HG03520 (cell line): ENCODE measurements around the gene GSS.
"Not testable (repeated sequence)": the region's sequence is repeated elsewhere in the genome, so short reads cannot be mapped to it uniquely, and the experiment has no call there.

Experiments used
- ATAC-seq: cut with Tn5 transposase; IDR thresholded peaks from one replicate; pipeline ENCODE4 v1.9.1; 2021; ENCODE audit warnings: mild to moderate bottlenecking, moderate library complexity; ENCODE audit not compliant: unreplicated experiment

GSS gene

GRCh38 chr20:34915749-34916455, 39.7 kb downstream of the GSS start:
- no peak for ATAC-seq

GRCh38 chr20:34915131-34915530, 40.5 kb downstream of the GSS start:
- no peak for ATAC-seq

GRCh38 chr20:34907616-34908469, 47.8 kb downstream of the GSS start:
- ATAC-seq = no peak

GRCh38 chr20:34904202-34904621, 51.4 kb downstream of the GSS start:
- no peak for ATAC-seq

- ATAC-seq = not testable (repeated sequence)
Measured at GRCh38 chr20:34898731-34899130, 56.9 kb downstream of the GSS start.

- ATAC-seq = not testable (repeated sequence)
Measured at GRCh38 chr20:34898129-34898528, 57.5 kb downstream of the GSS start.

- no peak for ATAC-seq
Measured at GRCh38 chr20:34896086-34896621, 59.5 kb downstream of the GSS start.

- no peak for ATAC-seq
Measured at GRCh38 chr20:34895465-34895864, 60.1 kb downstream of the GSS start.

- no peak for ATAC-seq
Measured at GRCh38 chr20:34894723-34895122, 60.9 kb downstream of the GSS start.

- no peak for ATAC-seq
Measured at GRCh38 chr20:34892671-34893070, 62.9 kb downstream of the GSS start.

GRCh38 chr20:34891166-34892062, 64.2 kb downstream of the GSS start:
- ATAC-seq = no peak

GRCh38 chr20:34888468-34888867, 67.1 kb downstream of the GSS start:
- ATAC-seq = no peak

GRCh38 chr20:34887023-34887422, 68.6 kb downstream of the GSS start:
- no peak for ATAC-seq

GRCh38 chr20:34886122-34886521, 69.5 kb downstream of the GSS start:
- no peak for ATAC-seq

- ATAC-seq = no peak
Measured at GRCh38 chr20:34884260-34884659, 71.3 kb downstream of the GSS start.

GRCh38 chr20:34883809-34884208, 71.8 kb downstream of the GSS start:
- ATAC-seq = no peak

GRCh38 chr20:34883087-34883688, 72.4 kb downstream of the GSS start:
- ATAC-seq = no peak

GRCh38 chr20:34881689-34882088, 73.9 kb downstream of the GSS start:
- no peak for ATAC-seq

- not testable (repeated sequence) for ATAC-seq
Measured at GRCh38 chr20:34880971-34881370, 74.6 kb downstream of the GSS start.

- ATAC-seq = no peak
Measured at GRCh38 chr20:34880215-34880850, 75.3 kb downstream of the GSS start.
